Neural cell (in vitro differentiated cells): ENCODE results near the gene ARMH3.

Source experiments
- CTCF ChIP-seq: fragments of 450-650 bp; IDR thresholded peaks from 2 replicates; pipeline ENCODE4 v1.5.1; 2014; ENCODE audit warnings: antibody characterized with exemption, mild to moderate bottlenecking, moderate library complexity; ENCODE audit not compliant: poor library complexity, severe bottlenecking
- EZH2 ChIP-seq: fragments of 200-600, 300-800 bp; shearing (Covaris generic), sonication (generic); IDR thresholded peaks from 2 replicates; pipeline ENCODE4 v1.6.1; 2014; ENCODE audit warnings: antibody characterized with exemption, low read length, borderline replicate concordance, mild to moderate bottlenecking; ENCODE audit not compliant: insufficient read depth, poor library complexity, severe bottlenecking
- SMC3 ChIP-seq: fragments of 450-650 bp; conservative IDR thresholded peaks from 2 replicates; pipeline ENCODE4 v1.6.1; 2014; ENCODE audit warnings: antibody characterized with exemption, mild to moderate bottlenecking, moderate library complexity; ENCODE audit not compliant: poor library complexity
- TAF1 ChIP-seq: IDR thresholded peaks from 2 replicates; pipeline ENCODE4 v1.6.1; 2012; ENCODE audit warnings: low read depth

- TF ChIP-seq CTCF (no peak), EZH2 (no peak), SMC3 (no peak), TAF1 (no peak)
Observed at GRCh38 chr10:101965075-101965765, 90.8 kb downstream of the ARMH3 start.
